HEK293T (cell line): Measurements from ENCODE around the gene ACSM5.

Experiments
- BHLHE40 ChIP-seq: fragments of 450-650 bp; IDR thresholded peaks from 2 replicates; pipeline ENCODE4 v1.6.1; 2016; ENCODE audit warnings: mild to moderate bottlenecking, moderate library complexity, borderline replicate concordance
- FOXM1 ChIP-seq: fragments of 450-650 bp; IDR thresholded peaks from 2 replicates; pipeline ENCODE4 v1.6.1; 2017; ENCODE audit warnings: mild to moderate bottlenecking, borderline replicate concordance
- L3MBTL2 ChIP-seq: fragments of 450-650 bp; conservative IDR thresholded peaks from 2 replicates; pipeline ENCODE4 v1.6.1; 2016; ENCODE audit warnings: mild to moderate bottlenecking
- SP1 ChIP-seq: fragments of 450-650 bp; IDR thresholded peaks from 2 replicates; pipeline ENCODE4 v1.6.1; 2017

- TF ChIP-seq SP1, result no peak
- no peak for TF ChIP-seq BHLHE40
- no peak for TF ChIP-seq L3MBTL2
- no peak for TF ChIP-seq FOXM1
Measured at GRCh38 chr16:20404637-20405036, 4.7 kb upstream of the ACSM5 start, which contains the start of gene PDILT.
